Thyroid gland (tissue), 4 donors: ENCODE measurements around the gene UCK1.

Experiments used
- CTCF ChIP-seq, 6 experiments: fragments of 200-600 bp in 3 of 6; fragments of 450-650 bp in 3 of 6; sonication (generic) in 3 of 6; IDR thresholded peaks; one replicate each; pipeline ENCODE4 v1.5.1; 2016 to 2019; ENCODE audit warnings: antibody characterized with exemption in 6 of 6, mild to moderate bottlenecking in 2 of 6, inconsistent platforms in 1 of 6, moderate library complexity in 1 of 6
- POLR2A ChIP-seq, 2 donors: fragments of 450-650 bp; IDR thresholded peaks; one replicate each; pipeline ENCODE4 v1.6.1; 2017; ENCODE audit warnings: antibody characterized with exemption in 2 of 2, mild to moderate bottlenecking in 2 of 2, moderate library complexity in 1 of 2

GRCh38 chr9:131537946-131538345 is 6.9 kb upstream of the UCK1 start:
- TF ChIP-seq CTCF (IDR thresholded peaks at IDR 0.05) (no peak), POLR2A (IDR thresholded peaks at IDR 0.05) (no peak)
